Loucy (cell line): ENCODE data around the gene EIF4G3.

Source experiments
- CTCF ChIP-seq: fragments of 200-600 bp; sonication (generic); conservative IDR thresholded peaks from 2 replicates; pipeline ENCODE4 v1.5.1; 2014; ENCODE audit warnings: mild to moderate bottlenecking, antibody characterized with exemption, low read length
- EZH2phosphoT487 ChIP-seq: fragments of 200-600 bp; IDR thresholded peaks from 2 replicates; pipeline ENCODE4 v1.6.1; 2018; ENCODE audit warnings: antibody characterized with exemption, mild to moderate bottlenecking, moderate library complexity, borderline replicate concordance

- TF ChIP-seq CTCF, result no peak
- no peak for TF ChIP-seq EZH2phosphoT487
Measured at GRCh38 chr1:21046132-21046531, 130.6 kb downstream of the EIF4G3 start.
